Loucy (cell line): ENCODE results near the gene DYNAP.
A peak's percentile ranks its signal among the peaks of the same experiment; 100 is the strongest.

Experiments
- H2AFZ ChIP-seq: fragments of 200-600 bp; sonication (generic); 2 replicates; pipeline ENCODE4 v1.6.0; 2016; ENCODE audit warnings: antibody characterized with exemption, mild to moderate bottlenecking, low read length, moderate library complexity
- H3F3A ChIP-seq: fragments of 200-600 bp; 2 replicates; pipeline ENCODE4 v1.6.0; 2016; ENCODE audit warnings: antibody characterized with exemption, low read depth, mild to moderate bottlenecking
- H3K27me3 ChIP-seq: fragments of 200-600 bp; sonication (generic); 2 replicates; pipeline ENCODE4 v1.6.1; 2014; ENCODE audit warnings: low read length, mild to moderate bottlenecking; ENCODE audit not compliant: insufficient read depth, poor library complexity, severe bottlenecking
- H3K36me3 ChIP-seq: fragments of 200-600 bp; sonication (generic); 2 replicates; pipeline ENCODE4 v1.6.1; 2016; ENCODE audit warnings: low read length; ENCODE audit not compliant: insufficient read depth
- H3K4me1 ChIP-seq: fragments of 200-600 bp; sonication (generic); 2 replicates; pipeline ENCODE4 v1.5.1; 2014; ENCODE audit warnings: low read length, mild to moderate bottlenecking; ENCODE audit not compliant: insufficient read depth, poor library complexity, severe bottlenecking
- H3K4me2 ChIP-seq: fragments of 200-600 bp; sonication (generic); 2 replicates; pipeline ENCODE4 v1.6.0; 2014; ENCODE audit warnings: antibody characterized with exemption, low read length, low read depth, mild to moderate bottlenecking; ENCODE audit not compliant: poor library complexity, severe bottlenecking
- H3K4me3 ChIP-seq: fragments of 200-600 bp; sonication (generic); 2 replicates; pipeline ENCODE4 v1.5.1; 2014; ENCODE audit warnings: low read length, mild to moderate bottlenecking, mixed read lengths; ENCODE audit not compliant: poor library complexity, severe bottlenecking
- H3K79me2 ChIP-seq: fragments of 200-600 bp; sonication (generic); 2 replicates; pipeline ENCODE4 v1.6.1; 2014; ENCODE audit warnings: low read length; ENCODE audit not compliant: insufficient read depth
- H3K9ac ChIP-seq: fragments of 200-600 bp; sonication (generic); 2 replicates; pipeline ENCODE4 v1.6.0; 2014; ENCODE audit warnings: mild to moderate bottlenecking, low read depth, low read length, moderate library complexity; ENCODE audit not compliant: poor library complexity, severe bottlenecking
- H3K9me2 ChIP-seq: fragments of 200-600 bp; sonication (generic); replicated peaks from 2 replicates; pipeline ENCODE4 v1.6.1; 2016; ENCODE audit warnings: low read depth, low read length, mixed read lengths
- H3K9me3 ChIP-seq: fragments of 200-600 bp; sonication (generic); 2 replicates; pipeline ENCODE4 v1.6.1; 2014; ENCODE audit warnings: mild to moderate bottlenecking, antibody characterized with exemption, low read length, low read depth; ENCODE audit not compliant: insufficient read depth
- H4K20me1 ChIP-seq: fragments of 200-600 bp; sonication (generic); 2 replicates; pipeline ENCODE4 v1.6.0; 2014; ENCODE audit warnings: antibody characterized with exemption, low read length, mild to moderate bottlenecking; ENCODE audit not compliant: insufficient read depth, poor library complexity, severe bottlenecking
- EZH2phosphoT487 ChIP-seq: fragments of 200-600 bp; IDR thresholded peaks from 2 replicates; pipeline ENCODE4 v1.6.1; 2018; ENCODE audit warnings: antibody characterized with exemption, mild to moderate bottlenecking, moderate library complexity, borderline replicate concordance
- TF ChIP-seq, protein P1 (sequence below): fragments of 200-600 bp; sonication (generic); conservative IDR thresholded peaks from 2 replicates; pipeline ENCODE4 v1.5.1; 2014; ENCODE audit warnings: mild to moderate bottlenecking, antibody characterized with exemption, low read length

Gene DYNAP, protein sequence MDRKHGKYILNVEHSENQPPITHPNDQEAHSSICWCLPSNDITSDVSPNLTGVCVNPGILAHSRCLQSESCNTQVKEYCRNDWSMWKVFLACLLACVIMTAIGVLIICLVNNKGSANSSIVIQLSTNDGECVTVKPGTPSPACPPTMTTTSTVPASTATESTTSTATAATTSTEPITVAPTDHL

DNA sequence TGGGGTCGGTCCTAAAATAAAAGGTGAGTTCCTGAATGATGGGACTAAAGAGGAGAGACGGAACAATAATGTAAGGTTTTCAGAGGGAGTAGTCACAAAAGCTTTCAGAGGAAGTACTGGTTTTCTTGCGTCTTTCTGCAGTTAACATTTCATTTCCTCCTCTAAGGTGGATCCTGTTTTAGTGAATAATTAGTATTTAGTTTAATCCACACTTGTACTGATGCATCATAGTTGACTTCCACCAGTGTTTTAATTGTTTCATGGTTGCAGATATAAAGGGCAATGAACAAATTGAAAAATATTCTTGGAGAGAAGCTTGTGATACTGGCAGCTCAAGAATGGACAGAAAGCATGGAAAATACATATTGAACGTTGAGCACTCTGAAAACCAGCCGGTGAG lies at the start of gene DYNAP:
Gene DYNAP, plus strand, starts transcription at position 301 of the 400 bp plus-strand sequence. Its CDS starts 38 bp downstream, at position 339.
- H3K27me3 ChIP-seq: no peaks in the 10 kb centered on the region
- H3K9ac ChIP-seq: no peak within 1 kb of the TSS
- H3K4me1 ChIP-seq: no peaks in the 10 kb centered on the region
- H3K9me2 ChIP-seq: no peaks in the 10 kb centered on the region
- TF ChIP-seq EZH2phosphoT487: no peak
- TF ChIP-seq, protein P1, sequence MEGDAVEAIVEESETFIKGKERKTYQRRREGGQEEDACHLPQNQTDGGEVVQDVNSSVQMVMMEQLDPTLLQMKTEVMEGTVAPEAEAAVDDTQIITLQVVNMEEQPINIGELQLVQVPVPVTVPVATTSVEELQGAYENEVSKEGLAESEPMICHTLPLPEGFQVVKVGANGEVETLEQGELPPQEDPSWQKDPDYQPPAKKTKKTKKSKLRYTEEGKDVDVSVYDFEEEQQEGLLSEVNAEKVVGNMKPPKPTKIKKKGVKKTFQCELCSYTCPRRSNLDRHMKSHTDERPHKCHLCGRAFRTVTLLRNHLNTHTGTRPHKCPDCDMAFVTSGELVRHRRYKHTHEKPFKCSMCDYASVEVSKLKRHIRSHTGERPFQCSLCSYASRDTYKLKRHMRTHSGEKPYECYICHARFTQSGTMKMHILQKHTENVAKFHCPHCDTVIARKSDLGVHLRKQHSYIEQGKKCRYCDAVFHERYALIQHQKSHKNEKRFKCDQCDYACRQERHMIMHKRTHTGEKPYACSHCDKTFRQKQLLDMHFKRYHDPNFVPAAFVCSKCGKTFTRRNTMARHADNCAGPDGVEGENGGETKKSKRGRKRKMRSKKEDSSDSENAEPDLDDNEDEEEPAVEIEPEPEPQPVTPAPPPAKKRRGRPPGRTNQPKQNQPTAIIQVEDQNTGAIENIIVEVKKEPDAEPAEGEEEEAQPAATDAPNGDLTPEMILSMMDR: no peak
- H4K20me1 ChIP-seq: no peaks in the 10 kb centered on the region
- no peak within 1 kb of the TSS for H3K4me3 ChIP-seq
- no peak within 1 kb of the TSS for H3K4me2 ChIP-seq
- H3K79me2 ChIP-seq: no peaks in the 10 kb centered on the region
- no peaks in the 10 kb centered on the region for H3K36me3 ChIP-seq
- peak within 1 kb of the TSS; percentile 3; the same call in 1 of the 2 replicates for H2AFZ ChIP-seq
- H3F3A ChIP-seq: no peaks in the 10 kb centered on the region
- H3K9me3 ChIP-seq: no peaks in the 10 kb centered on the region

DNA sequence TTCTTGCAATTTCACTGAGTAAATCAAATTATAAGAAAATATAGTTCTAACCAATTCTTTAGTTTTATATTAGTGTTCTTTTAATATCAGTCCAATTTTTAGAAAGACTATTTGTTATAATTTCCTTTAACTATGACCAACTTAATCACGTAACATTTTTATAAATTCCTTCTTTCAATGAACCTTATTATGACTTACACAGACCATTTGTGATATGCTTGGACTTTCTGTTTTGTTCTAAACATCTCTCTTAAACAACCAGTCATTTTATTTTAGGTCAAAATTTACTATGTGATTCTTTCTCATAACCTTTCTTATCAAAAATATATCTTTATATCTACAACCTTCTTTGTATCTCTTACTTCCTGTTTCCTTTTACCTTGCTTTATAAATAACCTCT lies 39.5 kb upstream of the DYNAP start:
- H3K27me3 ChIP-seq: no peaks in the 10 kb centered on the region
- H2AFZ ChIP-seq: no peak overlapping the region
- H3K79me2 ChIP-seq: no peaks in the 10 kb centered on the region
- H3K4me1 ChIP-seq: no peaks in the 10 kb centered on the region
- no peaks in the 10 kb centered on the region for H3F3A ChIP-seq
- TF ChIP-seq, protein P1: no peak
- no peak for TF ChIP-seq EZH2phosphoT487
- no peak overlapping the region for H3K4me2 ChIP-seq
- no peaks in the 10 kb centered on the region for H3K36me3 ChIP-seq
- H3K9me2 ChIP-seq: no peaks in the 10 kb centered on the region
- no peak overlapping the region for H3K9ac ChIP-seq
- no peak overlapping the region for H3K4me3 ChIP-seq
- no peaks in the 10 kb centered on the region for H4K20me1 ChIP-seq
- H3K9me3 ChIP-seq: peaks cover 12% of the 10 kb centered on the region; the same call in 1 of the 2 replicates

DNA sequence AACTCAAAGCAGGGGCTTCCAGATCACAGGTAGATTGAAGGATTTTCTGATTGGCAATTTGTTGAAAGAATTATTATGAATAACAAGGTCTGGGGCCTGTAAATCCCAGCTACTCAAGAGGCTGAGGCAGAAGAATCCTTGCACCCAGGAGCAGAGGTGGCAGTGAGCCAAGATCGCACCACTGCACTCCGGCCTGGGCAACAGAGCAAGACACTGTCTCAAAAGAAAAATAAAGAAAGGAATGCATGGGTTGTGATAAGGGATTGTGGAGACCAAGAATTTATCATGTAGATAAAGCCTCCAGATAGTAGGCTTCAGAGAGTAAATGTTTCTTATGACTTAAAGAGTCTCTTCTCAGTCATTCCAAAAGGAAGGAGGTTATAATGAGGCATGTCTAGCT lies 35.8 kb upstream of the DYNAP start:
- H3K4me3 ChIP-seq: no peak overlapping the region
- no peak overlapping the region for H2AFZ ChIP-seq
- no peaks in the 10 kb centered on the region for H3K36me3 ChIP-seq
- H3K9ac ChIP-seq: no peak overlapping the region
- no peak overlapping the region for H3K4me2 ChIP-seq
- H3F3A ChIP-seq: no peaks in the 10 kb centered on the region
- H3K79me2 ChIP-seq: no peaks in the 10 kb centered on the region
- H3K4me1 ChIP-seq: no peaks in the 10 kb centered on the region
- H3K9me2 ChIP-seq: no peaks in the 10 kb centered on the region
- H3K27me3 ChIP-seq: no peaks in the 10 kb centered on the region
- H4K20me1 ChIP-seq: no peaks in the 10 kb centered on the region
- TF ChIP-seq, protein P1: no peak
- TF ChIP-seq EZH2phosphoT487: no peak
- H3K9me3 ChIP-seq: peaks cover 6% of the 10 kb centered on the region; the same call in 1 of the 2 replicates
